ENCODE data around the gene THRA. TPM values are rescaled to one million over a fixed set of nuclear protein-coding genes. Genes with fewer than 3 reads are reported as not detected.

Gene THRA
- total and polyA plus RNA-seq, 9 of the 15 experiments (the other 6 are each of a cell fraction or from before 2014, with no cell fraction given) = 0.34 to 23.4 (median 12.7) TPM

- TF ChIP-seq HNRNPLL (IDR thresholded peaks at IDR 0.05; ENCODE audit: low read depth, low read length, poor library complexity, severe bottlenecking) (no peak), ZNF165 (CRISPR knock-in tag; IDR thresholded peaks at IDR 0.05; ENCODE audit: borderline replicate concordance) (no peak), ARID2 (IDR thresholded peaks at IDR 0.05) (peak; percentile 65; the same call in 1 of the 2 replicates), TCF3 (CRISPR knock-in tag; IDR thresholded peaks at IDR 0.05) (no peak), SMARCE1 (IDR thresholded peaks at IDR 0.05) (no peak), RBM17 (IDR thresholded peaks at IDR 0.05; ENCODE audit: borderline replicate concordance, low read depth, low read length) (no peak), BCL6 (CRISPR knock-in tag; IDR thresholded peaks at IDR 0.05) (no peak), ZNF24 (IDR thresholded peaks at IDR 0.05) (no peak; the same call in 1 of the 2 replicates), GATAD2A (IDR thresholded peaks at IDR 0.05) (0 out of 2 replicates have a peak, but pooled peaks have one; percentile 7), NEUROD1 (IDR thresholded peaks at IDR 0.05; ENCODE audit: borderline replicate concordance, low read depth, low read length, partially characterized antibody) (no peak), ZNF830 (CRISPR knock-in tag; IDR thresholded peaks at IDR 0.05) (no peak)
- TF ChIP-seq, protein P1, sequence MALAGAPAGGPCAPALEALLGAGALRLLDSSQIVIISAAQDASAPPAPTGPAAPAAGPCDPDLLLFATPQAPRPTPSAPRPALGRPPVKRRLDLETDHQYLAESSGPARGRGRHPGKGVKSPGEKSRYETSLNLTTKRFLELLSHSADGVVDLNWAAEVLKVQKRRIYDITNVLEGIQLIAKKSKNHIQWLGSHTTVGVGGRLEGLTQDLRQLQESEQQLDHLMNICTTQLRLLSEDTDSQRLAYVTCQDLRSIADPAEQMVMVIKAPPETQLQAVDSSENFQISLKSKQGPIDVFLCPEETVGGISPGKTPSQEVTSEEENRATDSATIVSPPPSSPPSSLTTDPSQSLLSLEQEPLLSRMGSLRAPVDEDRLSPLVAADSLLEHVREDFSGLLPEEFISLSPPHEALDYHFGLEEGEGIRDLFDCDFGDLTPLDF (CRISPR knock-in tag; IDR thresholded peaks at IDR 0.05) = peak; percentile 66; the same call in 1 of the 2 replicates
Observed at GRCh38 chr17:40113110-40113906, 50.5 kb downstream of the THRA start (continued).

Data from K562 (cell line).